ENCODE data around the gene IVL. TPM values are rescaled to one million over a fixed set of nuclear protein-coding genes. Genes with fewer than 3 reads are reported as not detected.

The IVL gene
- total and polyA plus RNA-seq, 4 donors, result 0.22 to 0.52 (median 0.31) TPM; not detected in 1

GRCh38 chr1:152861374-152861773 lies 47.0 kb upstream of the IVL start:
- peaks cover 0 to 5% (median 0%) of the 10 kb centered on the region in 5 donors for H3K4me1 ChIP-seq (ENCODE audit: control insufficient read depth in 5 of 5, insufficient read depth in 5 of 5, low read length in 5 of 5)
- no peak overlapping the region for H3K9ac ChIP-seq (ENCODE audit: insufficient read depth in 1 of 2, low read length in 2 of 2)
- ATAC-seq (ENCODE audit: insufficient read depth, low FRiP score), result no peak
- no peak for DNase-seq
- TF ChIP-seq CTCF (IDR thresholded peaks at IDR 0.05; ENCODE audit: control extremely low read depth, extremely low read depth), result no peak
- peaks cover 0 to 3% (median 0%) of the 10 kb centered on the region in 3 donors for H3K27me3 ChIP-seq (ENCODE audit: control insufficient read depth in 3 of 3, insufficient read depth in 3 of 3, low read length in 2 of 3)
- H3K27ac ChIP-seq (ENCODE audit: low read depth in 1 of 2, low read length in 1 of 2), result no peak overlapping the region
- no peaks in the 10 kb centered on the region for H3K36me3 ChIP-seq (ENCODE audit: control insufficient read depth in 4 of 4, insufficient read depth in 4 of 4, low read length in 4 of 4)
- no peak overlapping the region for H3K4me3 ChIP-seq
- 75 to 82% methylated on average over 4 of the region's 4 CpGs for WGBS, 2 donors
- H3K9me3 ChIP-seq (ENCODE audit: control insufficient read depth in 4 of 4, insufficient read depth in 3 of 4, low read length in 3 of 4), result peaks cover 0 to 3% (median 0%) of the 10 kb centered on the region in 4 donors

GRCh38 chr1:152864443-152864842 lies 43.9 kb upstream of the IVL start:
- peaks cover 0 to 3% (median 0%) of the 10 kb centered on the region in 3 donors for H3K27me3 ChIP-seq (ENCODE audit: control insufficient read depth in 3 of 3, insufficient read depth in 3 of 3, low read length in 2 of 3)
- H3K27ac ChIP-seq (ENCODE audit: low read depth in 1 of 2, low read length in 1 of 2), result no peak overlapping the region
- DNase-seq, result no peak
- no peak overlapping the region for H3K4me3 ChIP-seq
- no peaks in the 10 kb centered on the region for H3K9me3 ChIP-seq (ENCODE audit: control insufficient read depth in 4 of 4, insufficient read depth in 3 of 4, low read length in 3 of 4)
- no peak for ATAC-seq (ENCODE audit: insufficient read depth, low FRiP score)
- no peak overlapping the region for H3K9ac ChIP-seq (ENCODE audit: insufficient read depth in 1 of 2, low read length in 2 of 2)
- TF ChIP-seq CTCF (IDR thresholded peaks at IDR 0.05; ENCODE audit: control extremely low read depth, extremely low read depth), result no peak
- no peaks in the 10 kb centered on the region for H3K36me3 ChIP-seq (ENCODE audit: control insufficient read depth in 4 of 4, insufficient read depth in 4 of 4, low read length in 4 of 4)
- peaks cover 0 to 5% (median 0%) of the 10 kb centered on the region in 5 donors for H3K4me1 ChIP-seq (ENCODE audit: control insufficient read depth in 5 of 5, insufficient read depth in 5 of 5, low read length in 5 of 5)

GRCh38 chr1:152866321-152866720 lies 42.0 kb upstream of the IVL start:
- H3K4me1 ChIP-seq (ENCODE audit: control insufficient read depth in 5 of 5, insufficient read depth in 5 of 5, low read length in 5 of 5), result peaks cover 0 to 5% (median 0%) of the 10 kb centered on the region in 5 donors
- no peaks in the 10 kb centered on the region for H3K9me3 ChIP-seq (ENCODE audit: control insufficient read depth in 4 of 4, insufficient read depth in 3 of 4, low read length in 3 of 4)
- no peak overlapping the region for H3K27ac ChIP-seq (ENCODE audit: low read depth in 1 of 2, low read length in 1 of 2)
- no peak for DNase-seq
- H3K4me3 ChIP-seq, result no peak overlapping the region
- 72 to 78% methylated on average over 2 of the region's 2 CpGs for WGBS, 2 donors
- ATAC-seq (ENCODE audit: insufficient read depth, low FRiP score), result no peak
- no peak overlapping the region for H3K9ac ChIP-seq (ENCODE audit: insufficient read depth in 1 of 2, low read length in 2 of 2)
- no peaks in the 10 kb centered on the region for H3K36me3 ChIP-seq (ENCODE audit: control insufficient read depth in 4 of 4, insufficient read depth in 4 of 4, low read length in 4 of 4)
- no peak for TF ChIP-seq CTCF (IDR thresholded peaks at IDR 0.05; ENCODE audit: control extremely low read depth, extremely low read depth)
- no peaks in the 10 kb centered on the region for H3K27me3 ChIP-seq (ENCODE audit: control insufficient read depth in 3 of 3, insufficient read depth in 3 of 3, low read length in 2 of 3)

DNA sequence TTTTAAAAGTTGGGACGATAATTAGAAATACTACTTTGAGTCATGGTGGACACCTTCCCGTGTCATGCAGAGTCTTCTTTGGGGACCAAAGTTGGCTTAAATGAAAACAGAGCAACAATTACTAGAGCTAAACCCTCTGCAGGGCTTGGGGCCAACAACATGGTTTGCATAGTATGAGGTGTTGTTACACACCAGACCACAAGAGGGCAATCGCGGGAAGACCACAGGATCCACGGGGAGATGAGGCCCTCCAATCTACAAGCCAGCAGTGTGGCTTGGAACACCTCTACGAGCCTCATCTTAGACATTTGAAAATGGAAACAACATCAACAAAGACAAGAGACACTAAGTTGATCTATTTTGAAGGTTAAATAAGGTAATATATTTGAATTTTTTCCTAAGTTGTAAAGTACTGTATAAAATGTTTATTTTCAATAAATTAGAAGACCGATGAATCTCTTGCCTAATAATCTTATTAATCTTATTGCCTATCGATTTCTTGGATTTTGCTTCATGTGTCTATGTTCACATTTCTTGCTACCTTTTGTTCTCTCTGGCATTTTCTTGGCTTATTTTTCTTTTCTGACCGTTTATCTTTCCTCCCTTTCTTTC lies 38.4 kb upstream of the IVL start:
- Histone ChIP-seq H3K4me1 (ENCODE audit: control insufficient read depth in 5 of 5, insufficient read depth in 5 of 5, low read length in 5 of 5) (peaks cover 0 to 3% (median 0%) of the 10 kb centered on the region in 5 donors), H3K27me3 (ENCODE audit: control insufficient read depth in 3 of 3, insufficient read depth in 3 of 3, low read length in 2 of 3) (no peaks in the 10 kb centered on the region), H3K36me3 (ENCODE audit: control insufficient read depth in 4 of 4, insufficient read depth in 4 of 4, low read length in 4 of 4) (no peaks in the 10 kb centered on the region), H3K9ac (ENCODE audit: insufficient read depth in 1 of 2, low read length in 2 of 2) (no peak overlapping the region), H3K27ac (ENCODE audit: low read depth in 1 of 2, low read length in 1 of 2) (no peak overlapping the region), H3K9me3 (ENCODE audit: control insufficient read depth in 4 of 4, insufficient read depth in 3 of 4, low read length in 3 of 4) (no peaks in the 10 kb centered on the region), H3K4me3 (no peak overlapping the region)
- WGBS, 2 donors, result 32 to 35% methylated on average over 9 of the region's 9 CpGs
- ATAC-seq (ENCODE audit: insufficient read depth, low FRiP score) (peak; percentile 65), DNase-seq (peak; percentile 8 to 67 (median 50))
- TF ChIP-seq CTCF (IDR thresholded peaks at IDR 0.05; ENCODE audit: control extremely low read depth, extremely low read depth), result peak; percentile 22
